GM23338 (cell line): Measurements from ENCODE around the gene ISY1.

ENCODE experiments used
- CREB1 ChIP-seq: fragments of 250-450 bp; sonication (Bioruptor Pico); IDR thresholded peaks from 2 replicates; pipeline ENCODE4 v1.5.0; 2020; ENCODE audit warnings: low read depth, mild to moderate bottlenecking, moderate library complexity
- CTCF ChIP-seq, 2 experiments: fragments of 200-600 bp in 1 of 2; sonication (generic) in 1 of 2; conservative IDR thresholded peaks; 2 replicates each; pipeline versions ENCODE4 v1.5.1 to v1.6.1; 2016 to 2017; ENCODE audit warnings: antibody characterized with exemption in 2 of 2, low read depth in 2 of 2, mild to moderate bottlenecking in 2 of 2, moderate library complexity in 1 of 2
- EZH2 ChIP-seq: fragments of 200-600 bp; sonication (generic); IDR thresholded peaks from one replicate; pipeline ENCODE4 v1.8.0; 2017; ENCODE audit warnings: antibody characterized with exemption, mild to moderate bottlenecking, low read depth; ENCODE audit not compliant: unreplicated experiment
- TF ChIP-seq, protein P1 (sequence below): IDR thresholded peaks from 2 replicates; pipeline ENCODE4 v1.6.1; 2016; ENCODE audit warnings: antibody characterized with exemption

DNA sequence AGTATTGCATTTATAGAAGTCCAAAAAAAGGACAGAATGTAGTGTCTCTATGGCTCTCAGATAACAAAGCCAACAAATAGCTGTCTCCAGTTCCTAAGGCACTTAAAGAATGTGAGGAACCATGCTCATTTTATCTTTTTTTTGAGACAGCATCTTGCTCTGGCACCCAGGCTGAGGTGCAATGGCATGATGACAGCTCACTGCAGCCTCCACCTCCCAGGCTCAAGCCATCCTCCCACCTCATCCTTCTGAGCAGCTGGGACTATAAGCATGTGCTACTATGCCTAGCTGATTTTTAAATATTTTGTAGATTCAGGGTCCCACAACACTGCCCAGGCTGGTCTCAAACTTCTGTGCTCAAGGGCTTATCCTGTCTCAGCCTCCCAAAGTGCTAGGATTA lies 16.1 kb downstream of the ISY1 start:
- TF ChIP-seq CTCF (conservative IDR thresholded peaks at IDR 0.05; ENCODE audit: low read depth in 2 of 2) (no peak), EZH2 (no peak), CREB1 (CRISPR knock-in tag) (no peak)
- TF ChIP-seq, protein P1, sequence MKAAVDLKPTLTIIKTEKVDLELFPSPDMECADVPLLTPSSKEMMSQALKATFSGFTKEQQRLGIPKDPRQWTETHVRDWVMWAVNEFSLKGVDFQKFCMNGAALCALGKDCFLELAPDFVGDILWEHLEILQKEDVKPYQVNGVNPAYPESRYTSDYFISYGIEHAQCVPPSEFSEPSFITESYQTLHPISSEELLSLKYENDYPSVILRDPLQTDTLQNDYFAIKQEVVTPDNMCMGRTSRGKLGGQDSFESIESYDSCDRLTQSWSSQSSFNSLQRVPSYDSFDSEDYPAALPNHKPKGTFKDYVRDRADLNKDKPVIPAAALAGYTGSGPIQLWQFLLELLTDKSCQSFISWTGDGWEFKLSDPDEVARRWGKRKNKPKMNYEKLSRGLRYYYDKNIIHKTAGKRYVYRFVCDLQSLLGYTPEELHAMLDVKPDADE = no peak
